Activated gamma-delta T cell (primary cell): ENCODE data around the gene CD151.

Experiments used
- DNase-seq: peaks from one replicate; lab custom pipeline; 2025; lab: John Stamatoyannopoulos, UW

Gene CD151

DNA sequence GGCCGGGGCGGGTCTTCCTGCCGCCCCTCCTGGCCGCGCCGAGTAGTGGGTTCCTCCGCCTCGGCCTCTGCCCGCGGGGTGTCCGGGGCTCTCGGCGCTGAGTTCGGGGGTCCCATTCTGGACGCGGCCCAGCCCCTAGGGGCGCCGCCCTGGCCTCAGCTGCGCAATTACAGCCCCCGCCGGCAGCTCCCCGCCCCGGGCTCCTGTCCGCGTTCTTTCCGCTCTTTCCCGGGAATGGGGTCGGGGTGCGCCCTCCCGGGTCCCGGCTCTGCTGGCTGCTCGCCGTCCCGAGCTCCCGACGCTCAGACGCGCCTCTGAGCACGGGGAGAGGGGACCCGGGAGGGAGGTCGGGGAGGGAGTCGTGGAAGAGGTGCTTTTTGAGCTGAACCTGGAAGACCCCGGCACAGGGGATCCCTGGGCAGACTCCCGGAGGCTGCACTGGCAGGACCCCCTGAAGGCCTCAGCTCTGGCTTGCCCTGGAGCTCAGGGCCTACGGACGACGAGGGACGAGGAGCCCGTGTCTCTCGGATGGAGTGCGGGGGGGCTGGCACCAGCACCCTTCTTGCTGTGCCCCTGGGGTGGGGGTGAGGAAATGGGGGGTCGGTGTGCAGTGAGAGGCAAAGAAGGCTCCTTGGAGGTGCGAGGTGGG is 10.5 kb downstream of the CD151 start:
- no peak for DNase-seq

- no peak for DNase-seq
Measured at GRCh38 chr11:843818-844692, 11.3 kb downstream of the CD151 start.

DNA sequence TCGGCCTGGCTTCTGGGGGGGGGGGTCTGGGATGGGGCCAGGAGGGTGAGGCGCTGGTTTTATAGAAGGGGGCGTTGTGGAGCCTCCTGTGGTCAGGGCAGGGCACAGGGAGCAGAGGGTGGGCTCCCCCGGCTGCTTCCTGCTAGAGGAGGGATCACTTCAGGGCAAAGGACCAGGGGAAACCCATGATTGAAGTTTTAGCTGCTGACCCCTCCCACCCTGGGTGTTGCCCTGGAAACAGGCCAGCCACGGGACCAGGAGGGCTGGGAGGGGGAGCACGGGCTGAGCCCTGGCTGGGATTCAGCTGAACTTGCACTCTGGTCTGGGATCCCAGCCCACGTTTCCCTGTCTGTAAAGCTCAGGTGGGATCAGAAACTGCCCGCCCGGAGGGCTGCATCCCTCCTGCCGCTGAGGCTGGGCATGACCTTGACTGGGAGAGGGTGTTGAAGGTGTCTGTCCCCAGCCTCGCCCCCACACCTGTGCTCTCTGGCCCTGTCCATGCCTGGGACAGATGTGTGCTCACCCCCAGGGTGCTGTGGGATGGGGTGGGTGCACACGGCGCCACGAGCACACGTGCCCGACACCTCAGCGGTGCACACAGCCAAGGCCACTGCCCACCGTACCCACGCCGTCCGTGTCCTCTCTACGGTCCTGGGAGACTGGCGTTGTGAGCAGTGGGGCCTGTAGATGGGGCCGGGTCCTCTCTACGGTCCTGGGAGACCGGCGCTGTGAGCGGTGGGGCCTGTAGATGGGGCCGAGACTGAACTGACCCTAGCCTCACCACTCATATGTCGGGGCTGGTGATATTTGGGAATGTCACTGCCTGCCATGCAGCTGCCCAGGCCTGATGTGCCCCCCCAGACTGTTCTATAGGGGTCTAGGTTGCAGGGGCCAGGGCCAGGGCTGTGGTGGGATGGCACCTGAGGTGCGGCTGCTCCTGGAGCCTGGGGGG is 12.2 kb downstream of the CD151 start:
- no peak for DNase-seq

DNA sequence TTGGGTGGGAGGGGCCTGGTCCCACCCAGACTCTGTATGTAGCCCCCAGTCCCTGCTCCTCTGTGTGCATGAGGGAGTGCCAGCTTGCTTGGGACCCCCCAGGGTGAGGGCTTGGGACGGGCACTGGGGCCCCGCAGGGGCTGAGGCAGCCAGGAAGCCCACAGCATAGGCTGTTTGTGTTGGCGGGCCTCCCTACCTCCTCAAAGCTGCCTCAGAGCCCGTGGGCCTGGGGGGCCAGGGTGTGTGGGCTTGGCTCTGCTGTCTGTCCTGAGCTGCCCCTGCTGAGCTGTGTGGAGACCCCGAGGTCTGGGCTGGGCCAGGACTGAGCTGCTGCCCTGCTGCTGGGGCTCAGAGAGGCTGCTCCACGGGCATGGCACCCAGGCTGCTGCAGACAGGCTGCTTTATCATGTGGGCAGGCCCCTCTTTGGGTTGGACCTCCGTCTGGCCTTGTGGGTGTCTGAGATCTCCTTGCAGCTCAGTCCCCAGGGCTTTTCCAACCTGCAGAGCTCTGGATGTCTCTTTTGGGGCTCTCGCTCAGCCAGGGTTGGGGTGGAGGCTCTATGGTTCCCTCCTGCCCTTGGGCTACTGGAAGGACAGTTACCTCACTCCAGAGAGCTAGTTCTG is 13.2 kb downstream of the CD151 start:
- no peak for DNase-seq

DNA sequence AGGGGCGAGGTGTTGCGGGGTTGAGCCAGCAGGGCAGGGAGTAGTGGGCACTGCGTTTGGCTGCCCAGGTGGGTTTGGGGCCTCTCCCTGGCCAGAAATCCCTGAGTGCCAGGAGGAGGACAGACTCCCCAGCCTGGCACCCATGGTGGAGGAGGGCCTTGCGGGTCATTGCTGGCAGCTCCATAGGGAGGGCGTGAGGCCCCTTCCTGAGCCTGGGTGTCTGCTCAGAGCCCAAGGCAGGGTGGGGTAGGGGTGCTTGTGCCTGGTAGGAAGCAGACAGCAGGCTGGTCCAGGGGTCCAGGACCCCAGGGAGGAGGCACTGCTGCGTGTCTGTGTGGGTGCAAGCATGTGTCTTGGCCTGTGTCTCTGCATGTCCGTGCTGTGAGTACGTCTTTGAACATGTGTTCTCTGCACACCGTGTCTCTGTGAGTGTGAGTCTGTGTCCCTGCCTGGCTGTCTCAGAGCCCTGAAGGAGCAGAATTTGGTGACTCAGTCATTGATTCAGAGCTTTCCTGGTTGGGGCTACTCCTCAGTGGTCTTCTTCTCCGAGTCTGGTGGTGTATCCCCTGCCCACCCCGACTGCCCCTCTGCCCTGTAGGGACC is 13.8 kb downstream of the CD151 start:
- DNase-seq, result no peak

- no peak for DNase-seq
Measured at GRCh38 chr11:847876-848275, 15.1 kb downstream of the CD151 start.

GRCh38 chr11:848380-848931 is 15.7 kb downstream of the CD151 start:
- peak; percentile 31 for DNase-seq

DNA sequence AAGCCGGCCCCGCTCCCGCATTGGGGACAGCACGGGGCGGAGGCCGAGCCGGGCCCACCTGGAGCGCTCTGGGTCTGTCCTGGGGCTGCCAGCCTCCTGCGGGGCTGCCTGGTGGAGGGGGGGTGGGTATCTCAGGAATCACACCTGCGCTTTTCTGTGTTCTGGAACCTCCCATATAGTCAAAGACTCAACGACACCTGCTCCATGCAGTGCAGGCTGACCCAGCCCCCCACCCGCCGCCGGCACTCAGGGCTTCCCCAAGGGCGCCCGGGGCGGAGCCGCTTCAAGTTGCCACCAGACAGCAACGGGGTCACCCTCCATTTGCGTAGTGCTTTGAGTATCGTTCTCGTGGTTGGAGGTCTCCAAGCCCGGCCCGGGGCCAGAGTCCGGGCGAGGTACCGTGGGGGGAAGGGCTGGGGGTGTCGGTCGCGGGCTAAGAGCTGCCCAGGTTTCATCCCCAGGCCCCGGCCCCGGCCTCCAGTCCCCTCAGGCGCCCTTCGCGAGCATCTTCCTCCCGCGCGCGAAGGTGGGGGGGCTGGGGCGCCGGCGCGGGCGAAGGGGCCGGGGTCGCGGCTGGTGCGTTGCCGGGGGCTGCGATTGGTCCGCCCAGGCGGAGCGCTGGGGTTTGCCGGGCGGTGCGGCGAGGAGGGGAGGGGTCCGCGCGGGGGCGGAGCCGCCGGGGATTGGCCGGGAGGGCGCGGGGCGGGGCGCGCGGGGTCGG is 16.5 kb downstream of the CD151 start:
- DNase-seq, result peak; percentile 36

GRCh38 chr11:849951-850774 is 17.4 kb downstream of the CD151 start:
- DNase-seq, result no peak

DNA sequence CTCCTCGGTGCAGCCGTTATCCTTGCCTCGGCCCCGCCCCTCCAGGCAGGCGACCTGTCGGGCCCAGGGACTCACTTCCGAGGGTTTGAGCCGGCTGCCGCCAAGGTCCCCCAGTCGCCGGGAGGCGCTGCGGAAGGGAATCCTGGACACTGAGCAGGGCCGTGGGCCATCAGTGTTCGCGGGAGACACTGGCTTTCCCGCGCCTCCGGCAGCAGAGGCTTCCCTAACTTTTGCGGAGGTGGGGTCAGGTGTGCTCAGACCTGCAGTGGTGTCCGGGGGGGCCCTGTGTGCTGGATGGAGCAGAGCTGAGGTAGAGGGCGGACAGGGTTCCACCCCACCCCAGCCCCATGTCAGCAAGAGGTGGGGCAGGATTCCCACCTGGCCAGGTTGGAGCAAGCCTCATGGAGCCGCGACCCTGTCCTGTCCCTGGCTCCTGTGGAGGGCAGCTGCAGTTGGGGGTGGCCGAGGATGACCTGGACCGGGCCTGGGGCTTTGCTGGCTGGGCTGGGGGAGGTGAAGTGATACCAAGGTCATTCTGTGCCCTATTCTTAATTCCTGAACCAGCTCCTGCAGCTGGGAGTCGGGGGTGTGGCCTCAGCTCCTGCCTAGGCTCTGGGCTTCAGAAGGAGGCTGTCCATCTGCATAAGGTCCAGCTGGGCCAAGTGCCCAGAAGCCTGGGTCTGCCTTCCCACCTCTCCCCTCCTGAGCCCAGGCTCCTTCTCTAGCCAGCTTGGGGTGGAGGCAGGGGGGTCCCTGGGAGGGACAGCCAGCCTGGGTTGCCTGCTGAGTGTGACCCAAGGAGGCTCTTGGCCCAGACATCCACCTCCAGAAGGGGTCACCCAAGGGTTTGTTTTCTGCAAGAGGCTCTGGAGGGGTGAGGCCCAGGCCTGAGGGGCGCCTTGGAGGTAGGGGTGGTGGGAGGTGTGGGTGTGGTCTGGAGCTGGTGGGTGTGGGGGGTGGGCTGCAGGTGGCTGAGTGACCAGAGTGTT is 18.3 kb downstream of the CD151 start:
- no peak for DNase-seq

DNA sequence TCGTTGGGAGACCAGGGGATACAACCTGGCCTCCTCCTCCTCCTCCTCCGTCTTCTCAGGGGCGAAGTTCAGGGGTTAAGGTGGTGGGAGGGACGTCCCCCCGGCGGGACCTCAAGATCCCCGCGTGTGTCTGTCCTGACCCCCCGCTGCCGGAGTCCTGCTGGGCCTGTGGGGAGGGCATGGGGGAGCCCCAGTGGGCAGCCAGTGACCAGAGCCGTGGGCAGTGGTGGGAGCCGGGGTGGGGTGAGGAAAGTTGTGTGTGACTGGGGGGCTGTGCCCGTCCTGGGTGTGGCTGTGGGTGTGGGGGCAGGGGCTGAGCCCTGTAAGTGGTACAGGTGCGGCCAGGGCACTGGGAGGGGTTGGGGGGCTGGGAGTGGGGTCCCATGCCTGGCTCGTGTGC is 20.0 kb downstream of the CD151 start:
- DNase-seq, result no peak

DNA sequence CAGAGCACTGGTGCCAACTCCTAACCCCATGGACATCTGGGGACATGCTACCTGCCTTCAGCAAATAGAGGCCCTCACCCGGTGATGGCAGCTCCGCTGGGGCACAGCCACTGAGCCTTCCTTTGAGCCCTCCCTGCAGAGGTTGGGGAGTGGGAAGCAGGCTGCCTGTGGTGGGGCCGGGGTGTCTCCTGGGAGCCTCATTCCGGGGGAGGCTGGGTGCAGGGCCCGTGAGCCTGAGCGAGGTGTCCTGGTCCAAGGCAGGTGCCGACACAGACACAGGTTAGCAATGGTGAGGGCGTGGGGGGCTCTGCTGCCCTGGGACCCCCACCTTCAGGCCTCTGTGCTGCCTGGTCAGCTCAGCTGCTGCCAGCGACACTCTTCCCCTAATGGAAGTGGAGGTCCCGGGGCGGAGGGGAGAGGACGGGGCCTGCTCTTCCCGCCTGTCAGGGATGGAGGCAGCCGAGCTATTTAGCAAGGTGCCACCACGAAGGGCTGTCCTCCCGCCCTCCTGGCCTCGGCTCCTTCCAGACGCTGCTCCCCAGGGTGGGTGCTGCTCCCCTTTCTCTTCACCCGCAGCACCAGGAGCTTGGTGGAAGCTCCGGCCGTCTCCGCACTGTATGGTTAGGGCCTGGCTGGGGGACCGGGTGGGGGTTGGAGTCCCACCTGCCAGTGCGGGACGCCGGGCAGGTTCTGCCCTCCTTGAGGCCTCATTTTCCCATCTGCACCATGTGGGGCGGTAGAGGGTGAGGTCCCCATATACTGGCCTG is 21.1 kb downstream of the CD151 start:
- no peak for DNase-seq

DNA sequence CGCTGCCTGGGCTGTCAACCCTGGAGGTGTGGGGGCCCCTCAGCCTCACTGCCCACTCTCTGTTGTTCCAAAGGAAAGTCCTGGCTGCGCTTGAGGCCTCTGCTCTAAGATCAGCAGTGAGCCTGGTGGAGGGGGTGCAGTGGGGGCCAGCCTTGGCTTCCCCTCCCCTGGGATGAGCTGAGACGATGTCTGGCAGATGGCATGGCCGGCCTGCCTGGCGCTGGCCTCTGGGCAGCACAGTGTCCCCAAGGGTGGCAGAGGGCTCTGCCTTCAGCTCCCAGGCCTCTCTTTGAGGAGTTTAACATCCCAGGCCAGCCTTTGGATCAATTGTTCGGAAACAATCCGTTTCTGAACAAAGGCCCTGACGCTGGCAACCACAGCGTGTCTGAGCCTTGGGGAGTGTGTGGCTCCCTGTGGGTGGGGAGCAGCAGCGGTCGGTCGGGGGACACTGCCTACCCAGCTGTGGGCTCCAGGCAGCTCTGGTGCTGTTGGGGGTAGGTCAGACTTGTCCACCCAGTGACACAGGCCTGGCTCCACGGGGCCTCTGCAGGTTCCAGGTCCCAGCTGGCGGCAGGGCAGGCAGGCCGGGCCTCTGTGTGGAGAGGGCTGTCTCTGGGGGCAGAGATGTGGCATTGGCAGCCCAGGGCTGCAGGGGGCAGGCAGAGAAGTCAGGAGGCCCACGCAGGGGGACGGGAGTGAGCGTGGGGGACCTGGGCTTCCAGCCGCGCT is 22.0 kb downstream of the CD151 start:
- no peak for DNase-seq

- no peak for DNase-seq
Measured at GRCh38 chr11:855330-855674, 22.6 kb downstream of the CD151 start.

DNA sequence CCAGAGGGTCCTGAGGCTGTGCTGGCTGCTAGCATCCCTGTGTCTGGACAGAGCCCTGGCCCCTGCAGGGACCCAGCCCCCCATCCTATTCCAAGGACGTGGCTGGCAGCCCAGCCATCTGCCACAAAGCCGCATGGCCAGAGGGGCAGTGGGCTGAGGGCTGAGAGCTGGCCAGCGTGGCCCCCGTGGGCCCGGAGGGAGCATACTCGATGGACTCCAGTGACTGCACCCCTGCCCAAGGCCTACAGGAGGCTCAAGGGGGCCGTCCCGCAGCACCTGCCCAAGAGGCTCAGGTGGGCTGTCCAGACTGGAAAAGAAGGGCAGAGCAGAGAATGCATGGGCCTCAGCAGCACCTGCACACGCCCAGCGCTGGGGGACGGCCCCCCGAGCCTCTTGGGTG is 23.0 kb downstream of the CD151 start:
- DNase-seq, result no peak

- no peak for DNase-seq
Measured at GRCh38 chr11:856397-856796, 23.6 kb downstream of the CD151 start.
